IMR-90 (cell line): ENCODE data around the gene XIRP1.

Experiments
- CEBPB ChIP-seq: IDR thresholded peaks from 2 replicates; pipeline ENCODE4 v1.6.1; 2012; ENCODE audit warnings: low read depth, low read length, improper control_type of control experiment
- CTCF ChIP-seq: conservative IDR thresholded peaks from 2 replicates; pipeline ENCODE4 v1.5.1; 2012; ENCODE audit warnings: mild to moderate bottlenecking, low read depth, low read length, improper control_type of control experiment
- FOS ChIP-seq: fragments of 150-350 bp; IDR thresholded peaks from 2 replicates; pipeline ENCODE4 v1.6.1; 2016; ENCODE audit warnings: low read depth, low read length
- POLR2A ChIP-seq: IDR thresholded peaks from 2 replicates; pipeline ENCODE4 v1.6.1; 2012; ENCODE audit warnings: mild to moderate bottlenecking, low read depth, low read length
- RAD21 ChIP-seq: IDR thresholded peaks from 2 replicates; pipeline ENCODE4 v1.6.1; 2012; ENCODE audit warnings: low read length, improper control_type of control experiment
- USF2 ChIP-seq: fragments of 150-350 bp; IDR thresholded peaks from 2 replicates; pipeline ENCODE4 v1.6.1; 2017; ENCODE audit warnings: mild to moderate bottlenecking, antibody characterized with exemption, low read length, low read depth

GRCh38 chr3:39207361-39208186, 15.2 kb upstream of the XIRP1 start:
- no peak for TF ChIP-seq CTCF
- TF ChIP-seq FOS: no peak
- TF ChIP-seq POLR2A: no peak
- no peak for TF ChIP-seq USF2
- TF ChIP-seq RAD21: no peak
- no peak for TF ChIP-seq CEBPB
